ENCODE results near the gene TRIM68.

TRIM68 gene

GRCh38 chr11:4607781-4608666 lies at the start of gene TRIM68:
TSS of gene TRIM68 (minus strand) at chr11:4608231. CDS start at chr11:4605504, 2,727 bp downstream.
- DNase-seq, result peak; percentile 98

GRCh38 chr11:4654635-4655369 lies 46.8 kb upstream of the TRIM68 start:
- DNase-seq, result no peak

GRCh38 chr11:4647766-4648165 lies 39.7 kb upstream of the TRIM68 start:
- DNase-seq, result no peak

- DNase-seq, result no peak
These were observed 37.9 kb upstream of the TRIM68 start for GRCh38 chr11:4645974-4646373.

- DNase-seq, result no peak
These were observed 36.2 kb upstream of the TRIM68 start for GRCh38 chr11:4644233-4644632.

GRCh38 chr11:4643682-4644081 lies 35.7 kb upstream of the TRIM68 start, which contains the start of gene OR51E1:
TSS of gene OR51E1 (plus strand) at chr11:4643982. CDS start at chr11:4652527, 8,545 bp downstream.
- no peak for DNase-seq

- DNase-seq, result no peak
These were observed 35.0 kb upstream of the TRIM68 start for GRCh38 chr11:4643076-4643475.

- DNase-seq, result no peak
These were observed 34.0 kb upstream of the TRIM68 start for GRCh38 chr11:4642043-4642442.

- DNase-seq, result no peak
These were observed 33.5 kb upstream of the TRIM68 start for GRCh38 chr11:4641501-4641900.

GRCh38 chr11:4639931-4640330 lies 31.9 kb upstream of the TRIM68 start:
- no peak for DNase-seq

GRCh38 chr11:4637662-4638047 lies 29.6 kb upstream of the TRIM68 start:
- no peak for DNase-seq

GRCh38 chr11:4636962-4637661 lies 29.1 kb upstream of the TRIM68 start, which contains the start of gene OR51D1:
TSS of gene OR51D1 (plus strand) at chr11:4637477. CDS start at chr11:4639791, 2,314 bp downstream.
- DNase-seq, result peak; percentile 69

- DNase-seq, result no peak
These were observed 28.1 kb upstream of the TRIM68 start for GRCh38 chr11:4636136-4636535.

- peak; percentile 74 for DNase-seq
These were observed 18.4 kb upstream of the TRIM68 start for GRCh38 chr11:4626207-4627099.

- DNase-seq, result no peak
These were observed 11.5 kb upstream of the TRIM68 start for GRCh38 chr11:4619514-4619913.

- no peak for DNase-seq
These were observed 7.9 kb upstream of the TRIM68 start for GRCh38 chr11:4615856-4616444.

GRCh38 chr11:4611986-4612385 lies 4.0 kb upstream of the TRIM68 start:
- no peak for DNase-seq

- DNase-seq, result peak; percentile 51
These were observed 2.4 kb upstream of the TRIM68 start for GRCh38 chr11:4610258-4610935.

- DNase-seq, result no peak
These were observed 935 bp downstream of the TRIM68 start for GRCh38 chr11:4607096-4607495.

- DNase-seq, result no peak
These were observed 1.6 kb downstream of the TRIM68 start for GRCh38 chr11:4606231-4607015.
